NB4 (cell line): Measurements from ENCODE around the gene NRXN3.

Source experiments
- DNase-seq: peaks from one replicate; pipeline ENCODE4 v3.0.0; 2010; ENCODE audit warnings: low read depth
- H3K4me3 ChIP-seq: one replicate; pipeline ENCODE4 v1.5.1; 2011; ENCODE audit warnings: mild to moderate bottlenecking, low read depth, low read length, moderate library complexity
- MYC ChIP-seq: IDR thresholded peaks from 2 replicates; pipeline ENCODE4 v1.6.1; 2011; ENCODE audit warnings: low read depth, low read length
- POLR2A ChIP-seq: IDR thresholded peaks from 2 replicates; pipeline ENCODE4 v1.6.1; 2011; ENCODE audit warnings: mild to moderate bottlenecking; ENCODE audit not compliant: insufficient read length; ENCODE audit errors: extremely low read depth
- TF ChIP-seq, protein P1 (sequence below): IDR thresholded peaks from 2 replicates; pipeline ENCODE4 v1.6.1; 2011; ENCODE audit warnings: low read depth, low read length
- TF ChIP-seq, protein P2 (sequence below): IDR thresholded peaks from one replicate; pipeline ENCODE4 v1.5.1; 2012; ENCODE audit warnings: low read depth, low read length

The NRXN3 gene

DNA sequence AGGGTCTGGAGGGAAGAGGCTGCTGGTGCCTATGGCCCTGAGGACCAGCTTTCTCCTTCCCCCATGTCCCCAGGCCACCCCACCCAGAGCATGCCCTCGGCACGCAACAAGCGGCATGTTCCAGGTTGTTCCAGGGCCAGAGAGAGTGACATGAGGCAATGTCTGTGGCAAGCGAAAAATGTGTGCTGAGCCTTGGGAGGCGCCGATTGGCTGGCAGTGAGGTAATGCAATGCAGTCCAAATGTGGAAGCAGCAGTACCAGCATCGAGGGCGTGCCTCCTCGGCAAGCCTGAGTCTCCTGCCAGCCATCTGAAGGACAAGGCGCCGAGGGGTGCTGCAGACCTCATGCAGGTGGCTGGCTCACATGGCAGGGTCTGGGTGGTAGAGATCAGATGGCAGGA, 423.8 kb downstream of the NRXN3 start:
- no peak overlapping the region for H3K4me3 ChIP-seq
- no peak for DNase-seq
- no peak for TF ChIP-seq POLR2A
- TF ChIP-seq, protein P1, sequence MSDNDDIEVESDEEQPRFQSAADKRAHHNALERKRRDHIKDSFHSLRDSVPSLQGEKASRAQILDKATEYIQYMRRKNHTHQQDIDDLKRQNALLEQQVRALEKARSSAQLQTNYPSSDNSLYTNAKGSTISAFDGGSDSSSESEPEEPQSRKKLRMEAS = no peak
- no peak for TF ChIP-seq MYC
- TF ChIP-seq, protein P2, sequence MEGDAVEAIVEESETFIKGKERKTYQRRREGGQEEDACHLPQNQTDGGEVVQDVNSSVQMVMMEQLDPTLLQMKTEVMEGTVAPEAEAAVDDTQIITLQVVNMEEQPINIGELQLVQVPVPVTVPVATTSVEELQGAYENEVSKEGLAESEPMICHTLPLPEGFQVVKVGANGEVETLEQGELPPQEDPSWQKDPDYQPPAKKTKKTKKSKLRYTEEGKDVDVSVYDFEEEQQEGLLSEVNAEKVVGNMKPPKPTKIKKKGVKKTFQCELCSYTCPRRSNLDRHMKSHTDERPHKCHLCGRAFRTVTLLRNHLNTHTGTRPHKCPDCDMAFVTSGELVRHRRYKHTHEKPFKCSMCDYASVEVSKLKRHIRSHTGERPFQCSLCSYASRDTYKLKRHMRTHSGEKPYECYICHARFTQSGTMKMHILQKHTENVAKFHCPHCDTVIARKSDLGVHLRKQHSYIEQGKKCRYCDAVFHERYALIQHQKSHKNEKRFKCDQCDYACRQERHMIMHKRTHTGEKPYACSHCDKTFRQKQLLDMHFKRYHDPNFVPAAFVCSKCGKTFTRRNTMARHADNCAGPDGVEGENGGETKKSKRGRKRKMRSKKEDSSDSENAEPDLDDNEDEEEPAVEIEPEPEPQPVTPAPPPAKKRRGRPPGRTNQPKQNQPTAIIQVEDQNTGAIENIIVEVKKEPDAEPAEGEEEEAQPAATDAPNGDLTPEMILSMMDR = no peak

GRCh38 chr14:78595797-78596196, 425.6 kb downstream of the NRXN3 start:
- DNase-seq = peak; percentile 38
- TF ChIP-seq, protein P1 = no peak
- TF ChIP-seq, protein P2 = peak; percentile 53
- H3K4me3 ChIP-seq = no peak overlapping the region

DNA sequence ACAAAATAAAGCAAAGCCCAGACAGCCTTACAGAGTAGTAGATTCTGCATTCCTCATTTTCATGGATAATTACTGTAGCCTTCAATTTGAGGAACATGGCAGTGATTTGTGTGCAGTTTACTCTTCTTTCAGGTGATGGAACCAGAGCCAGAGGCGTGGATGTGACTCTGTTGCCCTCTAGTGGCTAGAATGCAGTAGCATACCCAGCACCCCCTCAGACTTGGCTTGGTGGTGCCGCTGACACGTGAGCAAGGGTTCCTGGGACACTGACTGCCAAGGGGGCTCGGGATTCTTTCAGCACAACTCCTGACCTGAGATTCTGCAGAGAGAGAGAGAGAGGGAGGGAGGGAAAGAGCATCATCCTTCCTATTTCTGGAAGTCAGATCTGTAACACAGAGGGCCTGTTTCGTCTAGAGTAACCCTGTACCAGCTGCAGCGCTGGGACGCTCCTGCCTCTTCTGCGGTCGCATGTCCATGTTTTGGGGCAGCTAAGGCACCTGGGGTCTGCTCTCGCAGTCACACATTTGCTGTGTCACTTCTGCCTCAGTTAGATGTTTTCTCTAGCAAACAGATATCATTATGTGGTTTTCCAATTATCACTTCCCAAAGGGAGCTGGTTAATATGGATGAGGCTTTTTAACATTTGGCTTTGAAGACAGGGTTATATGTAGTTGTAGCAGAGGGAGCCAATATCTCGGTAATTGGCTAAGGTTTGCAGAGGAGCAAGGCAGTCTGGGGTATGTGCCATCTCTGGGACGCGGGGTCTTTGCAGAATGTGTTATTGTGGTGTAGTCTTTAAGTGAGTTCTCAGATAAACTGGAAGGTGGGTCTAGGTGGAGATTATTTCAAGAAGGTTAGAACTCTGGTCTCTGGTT, 428.1 kb downstream of the NRXN3 start:
- TF ChIP-seq, protein P1 = no peak; the same call in 1 of the 2 replicates
- TF ChIP-seq, protein P2 = peak; percentile 86
- DNase-seq = peak; percentile 58
- no peak overlapping the region for H3K4me3 ChIP-seq

DNA sequence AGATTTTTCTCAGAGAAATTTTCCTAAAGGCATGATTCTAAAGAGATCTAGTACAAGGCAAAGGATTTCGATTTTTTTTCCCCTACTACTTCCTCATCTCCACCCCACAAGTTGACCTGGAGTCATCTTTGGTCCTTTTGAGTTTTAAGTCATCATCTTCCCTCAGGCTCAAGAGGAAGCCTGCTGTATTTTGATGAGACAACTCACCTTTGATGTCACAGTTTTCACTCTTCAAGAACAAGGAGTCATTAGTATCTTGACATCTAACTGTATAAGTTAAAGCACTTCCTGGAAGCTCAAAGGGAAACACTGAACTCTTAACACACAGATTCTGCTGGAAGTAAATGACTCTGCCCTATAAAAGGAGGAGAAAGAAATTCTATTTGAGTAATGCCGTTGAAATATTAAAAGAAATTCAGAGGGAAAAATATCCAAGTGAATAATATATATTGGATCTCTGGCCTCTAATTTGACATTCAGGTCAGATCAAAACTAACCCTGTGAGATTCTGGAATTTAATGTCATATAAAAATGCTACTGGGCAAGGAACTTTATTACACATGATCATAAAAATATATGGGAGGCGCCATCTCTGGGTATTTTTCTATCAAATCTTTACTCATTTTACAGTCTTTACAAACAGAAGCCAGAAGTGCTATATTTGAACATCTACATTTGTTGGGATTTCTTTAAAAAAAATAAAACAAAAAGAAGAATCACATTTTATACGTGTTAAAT, 435.0 kb downstream of the NRXN3 start:
- TF ChIP-seq, protein P2 = no peak
- TF ChIP-seq, protein P1 = no peak
- TF ChIP-seq POLR2A (no peak), MYC (no peak)
- DNase-seq = no peak
- no peak overlapping the region for H3K4me3 ChIP-seq

DNA sequence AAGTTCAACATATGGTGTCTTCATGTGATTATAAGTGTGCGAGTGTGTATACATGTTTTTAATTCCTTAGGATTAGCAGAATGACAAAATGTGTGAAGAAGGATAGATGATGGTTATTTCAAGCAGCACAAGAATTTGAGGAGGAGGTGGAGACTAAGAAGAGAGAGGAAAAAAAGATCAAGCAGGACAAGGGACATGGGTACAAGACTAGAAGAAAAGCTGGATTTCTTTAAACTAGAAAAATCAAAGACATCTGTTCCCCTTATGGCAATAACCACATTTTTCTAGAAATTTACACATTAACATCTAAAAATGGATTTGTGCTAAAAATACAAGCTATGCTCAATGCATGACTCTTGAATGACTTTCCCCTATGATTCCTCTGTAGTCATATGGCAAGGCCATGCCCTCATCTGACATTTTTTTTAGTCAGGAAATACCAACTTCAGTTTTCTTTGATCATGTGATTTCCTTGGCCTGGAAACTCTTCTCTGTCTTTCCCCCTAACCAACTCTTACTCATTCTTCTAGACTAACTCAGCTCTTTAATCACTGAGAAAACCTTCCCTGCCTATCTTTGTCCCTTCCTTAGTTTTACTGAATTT, 435.8 kb downstream of the NRXN3 start:
- DNase-seq = no peak
- no peak for TF ChIP-seq MYC
- TF ChIP-seq POLR2A = no peak
- TF ChIP-seq, protein P1 = no peak
- TF ChIP-seq, protein P2 = no peak
- no peak overlapping the region for H3K4me3 ChIP-seq
